Measurements from ENCODE around the gene HDC.

- TF ChIP-seq POLR2A (IDR thresholded peaks at IDR 0.05; ENCODE audit: low read length) (no peak), GATA1 (IDR thresholded peaks at IDR 0.05; ENCODE audit: low read depth, low read length) (no peak)
These were observed 13.0 kb downstream of the HDC start for GRCh38 chr15:50252556-50252955.

Data from erythroblast (primary cell).